HepG2 (cell line): ENCODE data around the gene CST3. TPM values are rescaled to one million over a fixed set of nuclear protein-coding genes. Genes with fewer than 3 reads are reported as not detected.

ENCODE experiments used
- GABPB1 ChIP-seq: IDR thresholded peaks from 2 replicates; pipeline ENCODE4 v1.6.1; 2016; ENCODE audit warnings: mild to moderate bottlenecking, missing genetic modification reagents, moderate library complexity, missing compliant biosample characterization
- HDAC1 ChIP-seq: sonication (generic); formaldehyde crosslinking; IDR thresholded peaks from 2 replicates; pipeline ENCODE4 v1.5.1; 2020; ENCODE audit warnings: mild to moderate bottlenecking, missing genetic modification reagents
- HMGA1 ChIP-seq: sonication (generic); formaldehyde crosslinking; conservative IDR thresholded peaks from 2 replicates; pipeline ENCODE4 v1.4.0; 2020; ENCODE audit warnings: missing genetic modification reagents
- KDM1A ChIP-seq: IDR thresholded peaks from 2 replicates; pipeline ENCODE4 v1.6.1; 2016; ENCODE audit warnings: missing compliant biosample characterization
- NFE2L1 ChIP-seq: sonication (generic); formaldehyde crosslinking; IDR thresholded peaks from 2 replicates; pipeline ENCODE4 v1.4.0; 2020; ENCODE audit warnings: missing genetic modification reagents, mild to moderate bottlenecking, borderline replicate concordance
- NFKBIZ ChIP-seq: IDR thresholded peaks from 2 replicates; pipeline ENCODE4 v1.6.1; 2018; ENCODE audit warnings: missing genetic modification reagents, missing compliant biosample characterization
- NKX3-1 ChIP-seq: sonication (generic); formaldehyde crosslinking; IDR thresholded peaks from 2 replicates; pipeline ENCODE4 v1.5.0; 2020; ENCODE audit warnings: missing genetic modification reagents
- PHF21A ChIP-seq: sonication (generic); formaldehyde crosslinking; IDR thresholded peaks from 2 replicates; pipeline ENCODE4 v1.5.0; 2020; ENCODE audit warnings: mild to moderate bottlenecking, missing genetic modification reagents
- POLR2G ChIP-seq: fragments of 200-400 bp; formaldehyde crosslinking; IDR thresholded peaks from 2 replicates; pipeline ENCODE4 v1.6.1; 2018; ENCODE audit warnings: mild to moderate bottlenecking, low read depth, low read length, moderate library complexity
- STAT6 ChIP-seq: sonication (generic); formaldehyde crosslinking; IDR thresholded peaks from 2 replicates; pipeline ENCODE4 v1.4.0; 2020; ENCODE audit warnings: missing genetic modification reagents, mild to moderate bottlenecking, borderline replicate concordance
- THAP11 ChIP-seq: IDR thresholded peaks from 2 replicates; pipeline ENCODE4 v1.6.1; 2016; ENCODE audit warnings: missing biosample characterization, missing genetic modification reagents
- THAP9 ChIP-seq: sonication (generic); formaldehyde crosslinking; IDR thresholded peaks from 2 replicates; pipeline ENCODE4; 2020; ENCODE audit warnings: missing genetic modification reagents, mild to moderate bottlenecking, borderline replicate concordance
- ZBTB10 ChIP-seq: sonication (generic); formaldehyde crosslinking; IDR thresholded peaks from 2 replicates; pipeline ENCODE4 v1.4.0; 2020; ENCODE audit warnings: missing genetic modification reagents, borderline replicate concordance
- ZKSCAN8 ChIP-seq: IDR thresholded peaks from 2 replicates; pipeline ENCODE4 v1.6.1; 2016; ENCODE audit warnings: borderline replicate concordance, missing genetic modification reagents, missing compliant biosample characterization
- ZNF331 ChIP-seq: sonication (generic); formaldehyde crosslinking; IDR thresholded peaks from 2 replicates; pipeline ENCODE4 v1.4.0; 2020; ENCODE audit warnings: missing genetic modification reagents
- ZNF564 ChIP-seq: sonication (generic); formaldehyde crosslinking; IDR thresholded peaks from 2 replicates; pipeline ENCODE4 v1.8.1; 2023; ENCODE audit warnings: mild to moderate bottlenecking, missing genetic modification reagents
- ZNF567 ChIP-seq: sonication (generic); formaldehyde crosslinking; IDR thresholded peaks from 2 replicates; pipeline ENCODE4 v1.8.1; 2023; ENCODE audit warnings: mild to moderate bottlenecking, missing genetic modification reagents, borderline replicate concordance
- ZNF639 ChIP-seq: conservative IDR thresholded peaks from 2 replicates; pipeline ENCODE4 v1.6.1; 2018; ENCODE audit warnings: missing genetic modification reagents
- ZNF670 ChIP-seq: sonication (generic); formaldehyde crosslinking; IDR thresholded peaks from 2 replicates; pipeline ENCODE4 v1.8.0; 2022; ENCODE audit warnings: mild to moderate bottlenecking, missing genetic modification reagents, borderline replicate concordance
- polyA plus RNA-seq, 8 experiments: library from polyadenylated mRNA; depleted of rRNA in 3 of 8; stranded (reverse) in 7 of 8; unstranded in 1 of 8; fragments of >200 nt; fragmentation: Illumina TruSeq in 4 of 8; extraction: Trizol in 4 of 8; gene quantifications; 2 replicates each; pipeline versions ENCODE4 v1.2.1 to v1.2.3, GENCODE V29; 2011 to 2016; ENCODE audit warnings: low read depth in 4 of 8, missing spikeins in 1 of 8, mixed read lengths in 1 of 8; ENCODE audit not compliant: insufficient read depth in 1 of 8
- total RNA-seq, 5 experiments: library from RNA; depleted of rRNA; stranded (reverse); fragments of >200 nt; fragmentation: Illumina TruSeq; extraction: Trizol; gene quantifications; 2 replicates each; pipeline ENCODE4 v1.2.3, GENCODE V29; 2016; ENCODE audit warnings: low read depth in 1 of 5

Gene CST3
- total and polyA plus RNA-seq, 2 of the 13 experiments (the other 11 are each of a cell fraction or from before 2014, with no cell fraction given): 690 to 1,005 TPM

DNA sequence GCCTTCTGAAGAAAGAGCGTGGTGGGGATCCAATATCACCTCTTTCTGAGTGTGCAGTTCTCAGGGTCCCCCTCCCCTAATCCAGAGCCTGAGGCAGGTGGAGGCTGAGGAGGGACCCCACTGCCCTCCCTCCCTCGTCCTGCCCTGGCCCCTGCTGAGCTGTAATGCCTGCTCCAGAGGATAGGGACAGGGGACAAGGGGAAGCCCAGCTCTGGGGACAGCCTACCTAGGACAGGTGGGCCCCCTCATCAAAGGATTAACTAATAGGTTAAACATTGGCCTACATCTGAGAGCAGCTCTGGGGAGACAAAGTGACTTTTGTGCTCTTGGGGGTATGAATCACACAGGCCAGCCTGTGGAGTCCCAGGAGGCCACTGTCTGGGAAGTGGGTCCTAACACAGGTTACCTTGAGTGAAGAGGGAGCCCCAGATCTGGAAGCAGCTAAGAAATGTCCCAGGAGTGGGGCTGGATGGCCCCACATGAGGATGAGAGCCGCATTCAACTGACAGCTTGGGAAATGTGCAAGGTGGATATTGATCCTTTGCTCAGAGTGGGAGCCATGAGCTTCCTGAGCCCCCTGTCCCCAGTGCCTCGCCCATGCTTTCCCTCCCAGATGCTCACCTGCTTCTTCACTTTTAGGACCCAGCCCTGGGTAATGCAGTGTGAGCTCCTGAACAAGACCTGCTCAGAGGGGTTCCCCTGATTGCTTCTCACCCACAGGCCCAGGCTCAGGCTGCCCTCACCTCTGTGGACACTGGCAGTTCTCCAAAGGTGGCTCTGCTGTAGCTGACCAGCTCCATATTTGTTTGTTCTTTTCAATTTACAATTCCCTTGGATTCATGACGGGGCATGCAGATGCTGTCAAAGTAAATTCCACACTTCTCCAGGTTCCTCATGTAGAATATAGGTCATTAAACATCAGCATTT is 51.7 kb downstream of the CST3 start (continued):
- peak; percentile 60; the same call in 1 of the 2 replicates for TF ChIP-seq ZNF567 (CRISPR knock-in tag)
- TF ChIP-seq PHF21A: peak; percentile 98
- no peak for TF ChIP-seq NFE2L1 (CRISPR knock-in tag)
- TF ChIP-seq KDM1A (CRISPR knock-in tag): no peak
- peak; percentile 44; the same call in 1 of the 2 replicates for TF ChIP-seq THAP11 (CRISPR knock-in tag)
- TF ChIP-seq POLR2G: peak; percentile 82
- 0 out of 2 replicates have a peak, but pooled peaks have one; percentile 60 for TF ChIP-seq ZNF670 (CRISPR knock-in tag)
- 0 out of 2 replicates have a peak, but pooled peaks have one; percentile 41 for TF ChIP-seq THAP9 (CRISPR knock-in tag)
- peak; percentile 68 for TF ChIP-seq HDAC1
- TF ChIP-seq HMGA1 (CRISPR knock-in tag): no peak
- TF ChIP-seq GABPB1 (CRISPR knock-in tag): peak; percentile 41; the same call in 1 of the 2 replicates
- peak; percentile 74 for TF ChIP-seq ZNF331
- TF ChIP-seq ZNF564 (CRISPR knock-in tag): 0 out of 2 replicates have a peak, but pooled peaks have one; percentile 34
- TF ChIP-seq ZNF639 (CRISPR knock-in tag): no peak
- no peak for TF ChIP-seq NKX3-1 (CRISPR knock-in tag)
- peak; percentile 64; the same call in 1 of the 2 replicates for TF ChIP-seq ZBTB10 (CRISPR knock-in tag)
- peak; percentile 69; the same call in 1 of the 2 replicates for TF ChIP-seq NFKBIZ (CRISPR knock-in tag)
- TF ChIP-seq STAT6 (CRISPR knock-in tag): peak; percentile 63; the same call in 1 of the 2 replicates
- TF ChIP-seq ZKSCAN8 (CRISPR knock-in tag): peak; percentile 71; the same call in 1 of the 2 replicates
